GM19372 (cell line): ENCODE results near the gene BDP1.
"Not testable (repeated sequence)": the region's sequence is repeated elsewhere in the genome, so short reads cannot be mapped to it uniquely, and the experiment has no call there.

Experiments used
- ATAC-seq: cut with Tn5 transposase; IDR thresholded peaks from one replicate; pipeline ENCODE4 v1.9.1; 2021; ENCODE audit warnings: mild to moderate bottlenecking, low read depth, moderate library complexity; ENCODE audit not compliant: unreplicated experiment

Gene BDP1

DNA sequence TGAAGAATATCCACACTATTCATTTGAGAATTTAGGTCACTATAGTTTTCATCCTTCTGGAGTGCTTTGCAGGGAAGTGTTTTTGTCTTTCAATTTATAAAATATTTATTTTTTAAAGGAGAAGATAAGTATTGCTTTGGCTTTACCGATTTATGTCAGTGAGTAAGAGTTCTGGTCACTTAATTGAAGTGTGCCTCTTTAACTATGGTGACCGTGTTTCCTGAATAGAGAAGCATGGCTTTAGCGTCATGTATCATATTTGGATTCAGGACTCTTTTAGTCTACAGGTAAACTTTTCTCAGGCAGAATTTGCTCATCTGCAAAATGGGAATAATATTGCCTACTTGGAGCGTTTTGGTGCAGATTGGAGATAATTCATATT is 902 bp downstream of the BDP1 start:
- ATAC-seq: no peak

GRCh38 chr5:71457106-71457505 is 1.7 kb downstream of the BDP1 start:
- no peak for ATAC-seq

GRCh38 chr5:71460693-71461092 is 5.2 kb downstream of the BDP1 start:
- no peak for ATAC-seq

- ATAC-seq: no peak
These were observed 5.9 kb downstream of the BDP1 start for GRCh38 chr5:71461360-71461759.

GRCh38 chr5:71471193-71471592 is 15.7 kb downstream of the BDP1 start:
- no peak for ATAC-seq

- ATAC-seq: no peak
These were observed 20.4 kb downstream of the BDP1 start for GRCh38 chr5:71475788-71476384.

DNA sequence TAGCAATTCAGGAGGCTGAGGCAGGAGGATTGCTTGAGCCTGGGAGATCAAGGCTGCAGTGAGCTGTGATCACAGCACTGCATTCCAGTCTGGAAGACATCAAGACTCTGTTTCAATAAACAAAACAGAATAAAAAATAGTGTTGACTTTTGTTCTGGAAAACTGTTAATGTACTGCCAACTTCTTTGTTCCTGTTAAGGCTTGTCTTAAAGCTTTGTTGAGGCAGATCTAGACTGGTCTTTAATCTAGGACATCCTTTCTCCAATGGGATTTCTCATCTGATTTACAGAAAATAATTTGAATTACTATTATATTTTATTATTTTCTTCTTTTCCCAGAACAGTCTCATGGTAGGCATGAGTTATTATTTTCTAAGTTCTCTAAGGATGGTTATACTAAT is 26.0 kb downstream of the BDP1 start:
- no peak for ATAC-seq

GRCh38 chr5:71482132-71482531 is 26.7 kb downstream of the BDP1 start:
- ATAC-seq: no peak

DNA sequence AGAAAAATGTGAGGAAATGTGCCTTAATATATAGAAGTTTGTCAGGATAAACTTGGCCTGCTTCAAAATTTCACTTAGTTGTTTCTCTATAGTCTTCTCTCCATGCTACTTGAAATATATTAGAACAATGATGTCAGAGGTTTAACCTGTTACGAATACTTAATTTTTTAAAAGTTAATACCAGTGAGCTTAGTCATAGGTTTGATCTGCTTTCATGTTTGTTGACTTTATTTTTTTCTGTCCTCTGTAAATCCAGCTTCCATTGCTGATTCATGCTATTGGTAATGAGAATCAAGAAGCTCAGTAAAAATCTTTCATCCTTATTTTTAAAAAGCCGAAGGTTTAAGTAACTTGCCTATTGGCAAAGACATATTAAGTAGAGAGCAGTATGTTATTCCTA is 27.9 kb downstream of the BDP1 start:
- no peak for ATAC-seq

- no peak for ATAC-seq
These were observed 37.6 kb downstream of the BDP1 start for GRCh38 chr5:71492817-71493615.

DNA sequence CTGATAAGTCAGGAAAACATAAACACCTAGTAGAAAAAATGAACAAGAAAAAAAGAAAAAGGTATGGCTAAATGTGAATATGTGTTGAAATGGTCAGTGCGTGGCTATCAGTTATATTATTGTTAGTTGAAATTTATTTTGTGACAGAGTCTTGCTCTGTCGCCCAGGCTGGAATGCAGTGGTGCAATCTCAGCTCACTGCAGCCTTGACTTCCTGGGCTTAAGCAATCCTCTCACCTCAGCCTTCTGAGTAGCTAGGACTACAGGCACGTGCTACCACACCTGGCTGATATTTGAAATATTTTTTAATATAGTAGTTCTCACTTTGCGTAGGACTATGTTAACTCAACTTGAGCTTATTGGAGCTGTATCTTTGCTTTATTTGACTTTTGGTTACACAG is 38.8 kb downstream of the BDP1 start:
- not testable (repeated sequence) for ATAC-seq

GRCh38 chr5:71498756-71499155 is 43.3 kb downstream of the BDP1 start:
- ATAC-seq: not testable (repeated sequence)

DNA sequence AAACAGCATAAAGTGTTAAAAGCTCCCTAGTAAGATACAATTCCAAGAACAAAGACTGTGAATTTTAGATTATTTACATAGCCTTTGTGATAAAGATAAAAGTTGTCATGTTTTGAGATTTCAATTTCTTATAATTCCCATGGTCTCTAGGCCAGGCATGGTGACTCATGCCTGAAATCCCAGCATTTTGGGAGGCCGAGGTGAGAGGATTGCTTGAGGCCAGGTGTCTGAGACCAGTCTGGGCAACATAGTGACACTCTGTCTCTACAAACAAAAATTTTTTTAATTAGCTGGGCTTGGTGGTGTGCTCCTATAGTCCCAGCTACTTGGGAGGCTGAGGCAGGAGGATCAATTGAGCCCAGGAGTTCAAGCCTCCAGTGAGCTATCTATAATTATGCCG is 48.1 kb downstream of the BDP1 start:
- ATAC-seq: no peak

DNA sequence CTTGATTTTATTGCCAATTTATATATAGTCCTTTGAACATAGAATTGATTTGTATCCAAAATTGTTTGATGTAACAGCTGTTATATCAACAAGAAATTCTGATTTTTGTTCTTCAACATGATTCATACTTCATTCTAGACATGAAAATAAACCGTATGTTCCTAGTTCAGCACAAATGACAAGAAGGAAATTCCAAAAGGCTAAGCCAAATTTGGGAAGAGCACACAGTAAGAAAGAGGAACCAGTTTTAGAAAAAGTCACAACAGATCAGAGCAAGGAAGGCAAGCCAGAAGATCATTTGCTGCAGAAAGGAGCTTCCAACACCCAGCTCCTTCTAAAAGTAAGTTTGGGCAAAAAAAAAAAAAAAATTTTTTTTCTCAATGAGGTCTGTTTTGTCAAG is 66.7 kb downstream of the BDP1 start:
- no peak for ATAC-seq

GRCh38 chr5:71525611-71526010 is 70.2 kb downstream of the BDP1 start:
- not testable (repeated sequence) for ATAC-seq

- ATAC-seq: no peak
These were observed 72.8 kb downstream of the BDP1 start for GRCh38 chr5:71528206-71528605.

DNA sequence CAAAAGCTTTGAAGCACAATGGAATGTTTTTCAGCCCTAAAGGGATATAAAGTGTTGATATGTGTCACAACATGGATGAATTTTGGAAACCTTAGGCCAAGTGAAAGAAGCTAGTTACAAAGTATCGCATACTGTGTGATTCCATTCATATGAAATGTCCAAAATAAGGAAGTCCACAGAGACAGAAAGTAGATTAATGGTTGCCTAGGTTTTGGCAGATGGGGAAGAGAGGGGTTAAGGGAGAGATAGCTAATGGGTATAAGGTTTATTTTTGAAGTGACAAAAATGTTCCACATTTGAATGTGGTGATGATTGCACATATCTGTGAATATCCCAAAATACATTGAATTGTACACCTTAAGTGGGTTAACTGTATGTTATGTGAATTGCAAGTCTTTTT is 74.2 kb downstream of the BDP1 start:
- ATAC-seq: no peak

DNA sequence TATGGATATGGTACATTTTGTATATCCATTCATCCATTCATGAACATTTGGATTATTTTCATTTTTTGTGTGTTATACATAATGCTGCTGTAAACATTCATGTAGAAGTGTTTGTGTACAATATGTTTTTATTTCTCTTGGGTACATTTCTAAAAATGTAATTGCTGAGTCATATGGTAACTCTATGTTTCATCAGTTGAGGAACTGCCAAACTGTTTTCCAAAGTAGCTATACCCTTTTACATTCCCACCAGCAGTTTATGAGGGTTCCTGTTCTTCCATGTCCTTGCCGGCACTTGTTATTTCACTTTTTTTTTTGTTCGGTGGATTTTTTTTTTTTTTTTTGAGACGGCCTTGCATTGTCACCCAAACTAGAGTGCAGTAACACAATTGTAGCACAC is 77.7 kb downstream of the BDP1 start:
- ATAC-seq: no peak

- no peak for ATAC-seq
These were observed 78.2 kb downstream of the BDP1 start for GRCh38 chr5:71533615-71534014.

GRCh38 chr5:71537687-71538086 is 82.2 kb downstream of the BDP1 start:
- ATAC-seq: no peak

GRCh38 chr5:71550885-71551284 is 95.4 kb downstream of the BDP1 start:
- ATAC-seq: not testable (repeated sequence)

GRCh38 chr5:71551582-71551981 is 96.1 kb downstream of the BDP1 start:
- ATAC-seq: not testable (repeated sequence)
